Skeletal muscle cell (primary cell): Measurements from ENCODE around the gene ELP2.
A peak's percentile ranks its signal among the peaks of the same experiment; 100 is the strongest.
"Not testable (repeated sequence)": the region's sequence is repeated elsewhere in the genome, so short reads cannot be mapped to it uniquely, and the experiment has no call there.

Source experiments
- DNase-seq: peaks from one replicate; pipeline ENCODE4 v3.0.0-alpha.2; 2010; ENCODE audit warnings: low read depth
- H3K4me3 ChIP-seq: 2 replicates; pipeline ENCODE4 v1.5.1; 2011; ENCODE audit warnings: low read depth, mild to moderate bottlenecking, control low read depth, low read length, moderate library complexity

ELP2 gene, protein sequence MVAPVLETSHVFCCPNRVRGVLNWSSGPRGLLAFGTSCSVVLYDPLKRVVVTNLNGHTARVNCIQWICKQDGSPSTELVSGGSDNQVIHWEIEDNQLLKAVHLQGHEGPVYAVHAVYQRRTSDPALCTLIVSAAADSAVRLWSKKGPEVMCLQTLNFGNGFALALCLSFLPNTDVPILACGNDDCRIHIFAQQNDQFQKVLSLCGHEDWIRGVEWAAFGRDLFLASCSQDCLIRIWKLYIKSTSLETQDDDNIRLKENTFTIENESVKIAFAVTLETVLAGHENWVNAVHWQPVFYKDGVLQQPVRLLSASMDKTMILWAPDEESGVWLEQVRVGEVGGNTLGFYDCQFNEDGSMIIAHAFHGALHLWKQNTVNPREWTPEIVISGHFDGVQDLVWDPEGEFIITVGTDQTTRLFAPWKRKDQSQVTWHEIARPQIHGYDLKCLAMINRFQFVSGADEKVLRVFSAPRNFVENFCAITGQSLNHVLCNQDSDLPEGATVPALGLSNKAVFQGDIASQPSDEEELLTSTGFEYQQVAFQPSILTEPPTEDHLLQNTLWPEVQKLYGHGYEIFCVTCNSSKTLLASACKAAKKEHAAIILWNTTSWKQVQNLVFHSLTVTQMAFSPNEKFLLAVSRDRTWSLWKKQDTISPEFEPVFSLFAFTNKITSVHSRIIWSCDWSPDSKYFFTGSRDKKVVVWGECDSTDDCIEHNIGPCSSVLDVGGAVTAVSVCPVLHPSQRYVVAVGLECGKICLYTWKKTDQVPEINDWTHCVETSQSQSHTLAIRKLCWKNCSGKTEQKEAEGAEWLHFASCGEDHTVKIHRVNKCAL

DNA sequence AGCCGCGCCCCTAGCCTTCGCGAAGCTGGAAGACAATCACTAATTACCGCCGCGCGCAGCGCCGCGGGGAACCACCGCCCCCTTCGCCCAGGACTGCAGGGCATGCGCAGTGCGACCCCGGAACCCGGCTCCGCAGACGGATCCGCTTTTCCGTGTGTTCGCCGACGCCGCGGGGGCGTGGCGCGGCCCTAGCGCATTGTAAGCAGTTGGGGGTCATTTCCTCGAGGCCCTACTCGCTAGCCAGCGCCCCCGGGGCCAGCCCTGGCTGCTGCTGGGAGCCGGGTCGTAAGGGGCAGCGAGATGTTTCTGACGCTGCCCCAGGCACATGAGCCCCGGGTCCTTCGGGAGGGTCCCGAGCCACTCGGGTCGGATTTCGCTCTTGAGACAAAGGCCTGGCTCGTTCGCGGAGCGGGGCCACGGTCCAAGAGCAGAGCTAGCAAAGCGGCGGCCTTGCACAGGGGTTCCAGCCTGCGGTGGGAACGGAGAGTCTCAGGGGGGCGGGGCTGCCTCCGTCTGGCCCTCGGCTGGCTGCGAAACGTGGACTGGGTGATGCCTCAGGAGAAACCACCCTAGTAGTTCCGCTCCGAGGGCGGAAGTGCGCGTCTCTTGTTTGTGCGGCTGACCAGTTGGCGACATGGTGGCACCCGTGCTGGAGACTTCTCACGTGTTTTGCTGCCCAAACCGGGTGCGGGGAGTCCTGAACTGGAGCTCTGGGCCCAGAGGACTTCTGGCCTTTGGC is at the start of gene ELP2, which contains the start of gene SLC39A6:
Gene ELP2 (plus strand): TSS at position 600 of the 739 bp plus-strand sequence. CDS start 35 bp downstream, at position 635.
Gene SLC39A6 (minus strand): TSS at position 41 of the 739 bp plus-strand sequence. CDS start 2,333 bp downstream, outside the sequence.
- peak within 1 kb of the TSS; percentile 100 for H3K4me3 ChIP-seq
- peak; percentile 85 for DNase-seq

DNA sequence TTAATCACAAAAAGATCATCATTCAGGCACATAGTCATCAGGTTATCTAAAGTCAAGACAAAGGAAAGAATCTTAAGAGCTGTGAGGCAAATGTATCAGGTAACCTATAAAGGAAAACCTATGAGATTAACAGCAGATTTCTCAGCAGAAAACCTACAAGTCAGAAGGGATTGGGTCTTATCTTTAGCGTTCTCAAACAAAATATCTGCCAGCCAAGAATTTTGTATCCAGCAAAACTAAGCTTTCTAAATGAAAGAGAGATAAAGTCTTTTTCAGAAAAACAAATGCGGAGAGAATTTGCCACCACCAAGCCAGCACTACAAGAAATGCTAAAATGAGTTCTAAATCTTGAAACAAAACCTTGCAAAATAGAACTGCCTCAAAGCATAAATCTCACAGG is 48.6 kb upstream of the ELP2 start:
- not testable (repeated sequence) for DNase-seq, H3K4me3 ChIP-seq

DNA sequence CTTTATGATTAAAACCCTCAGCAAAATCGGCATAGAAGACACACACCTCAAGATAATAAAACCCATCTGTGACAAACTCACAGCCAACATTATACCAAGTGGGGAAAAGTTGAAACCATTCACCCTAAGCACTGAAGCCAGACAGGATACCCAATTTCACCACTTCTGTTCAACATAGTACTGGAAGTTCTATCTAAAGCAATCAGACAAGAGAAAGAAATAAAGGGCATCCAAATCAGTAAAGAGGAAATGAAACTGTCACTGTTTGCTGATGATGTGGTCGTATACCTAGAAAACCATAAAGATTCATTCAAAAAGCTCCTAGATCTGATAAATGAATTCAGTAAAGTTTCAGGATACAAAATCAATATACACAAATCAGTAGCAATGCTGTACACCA is 46.0 kb upstream of the ELP2 start:
- no peak overlapping the region for H3K4me3 ChIP-seq
- no peak for DNase-seq

DNA sequence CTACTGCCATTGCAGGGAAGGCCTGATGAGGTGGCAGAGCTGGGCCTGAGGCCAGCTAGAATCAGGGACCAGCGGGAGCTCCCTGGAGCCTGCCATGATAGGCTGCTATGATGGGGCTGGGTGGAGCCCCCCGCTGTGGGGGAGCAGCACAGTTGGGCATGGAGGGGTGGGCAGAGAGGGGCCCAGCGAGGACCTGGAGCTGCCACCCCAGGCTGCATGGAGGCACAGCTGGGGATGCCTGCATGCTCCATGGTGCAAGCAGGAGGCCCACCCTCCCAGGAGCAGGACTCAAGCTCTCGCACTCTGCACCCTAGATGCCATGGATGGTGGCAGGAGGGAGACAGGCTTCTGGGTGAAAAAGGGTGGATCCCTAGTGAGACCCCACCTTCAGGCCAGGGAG is 44.5 kb upstream of the ELP2 start:
- no peak overlapping the region for H3K4me3 ChIP-seq
- DNase-seq: no peak

DNA sequence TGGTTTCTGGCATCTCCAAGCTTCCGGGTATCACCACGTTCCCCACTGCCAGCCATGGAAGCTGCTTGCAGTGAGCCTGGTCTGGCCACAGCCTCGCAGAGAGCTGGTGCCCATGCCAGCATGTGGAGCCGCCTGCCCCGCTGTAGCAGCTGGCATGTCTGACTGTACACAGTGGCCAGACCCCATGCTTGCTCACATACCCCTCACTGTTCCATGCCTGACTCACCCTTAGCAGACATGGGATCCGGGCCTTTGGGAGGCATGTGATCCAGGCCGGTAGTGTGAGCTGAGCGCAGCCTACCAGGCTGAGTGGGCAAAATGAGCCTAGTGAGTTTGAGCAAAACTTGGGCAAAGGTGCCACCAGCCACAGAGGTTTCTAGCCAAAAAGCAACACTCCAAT is 43.5 kb upstream of the ELP2 start:
- no peak for DNase-seq
- H3K4me3 ChIP-seq: no peak overlapping the region

DNA sequence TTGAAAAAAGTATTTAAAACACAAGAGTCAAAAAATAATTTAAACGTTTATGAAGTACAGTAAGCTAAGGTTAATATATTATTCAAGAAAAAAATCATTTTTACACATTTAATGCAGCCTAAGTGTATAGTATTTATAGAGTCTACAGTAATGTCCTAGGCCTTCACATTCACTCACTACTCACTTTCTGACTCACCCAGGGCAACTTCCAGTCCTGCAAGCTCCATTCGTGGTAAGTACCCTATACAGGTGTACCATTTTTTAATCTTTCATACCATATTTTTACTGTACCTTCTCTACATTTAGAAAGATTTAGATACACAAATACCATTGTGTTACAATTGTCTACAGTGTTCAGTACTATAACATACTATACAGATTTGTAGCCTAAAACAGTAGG is 41.4 kb upstream of the ELP2 start:
- H3K4me3 ChIP-seq: no peak overlapping the region
- DNase-seq: no peak

DNA sequence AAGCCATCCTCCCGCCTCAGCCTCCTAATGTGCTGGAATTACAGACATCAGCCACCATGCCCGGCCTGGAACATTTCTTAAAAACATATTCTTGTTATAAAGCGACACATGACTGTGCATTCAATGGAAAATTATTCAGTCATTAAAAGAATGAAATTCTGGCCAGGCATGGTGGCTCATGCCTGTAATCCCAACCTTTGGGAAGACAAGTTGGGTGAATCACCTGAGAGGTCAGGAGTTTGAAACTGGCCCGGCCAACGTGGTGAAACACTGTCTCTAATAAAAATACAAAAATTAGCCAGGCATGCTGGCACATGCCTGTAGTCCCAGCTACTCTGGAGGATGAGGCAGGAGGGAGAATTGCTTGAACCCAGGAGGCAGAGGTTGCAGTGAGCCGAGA is 40.7 kb upstream of the ELP2 start:
- no peak overlapping the region for H3K4me3 ChIP-seq
- no peak for DNase-seq

DNA sequence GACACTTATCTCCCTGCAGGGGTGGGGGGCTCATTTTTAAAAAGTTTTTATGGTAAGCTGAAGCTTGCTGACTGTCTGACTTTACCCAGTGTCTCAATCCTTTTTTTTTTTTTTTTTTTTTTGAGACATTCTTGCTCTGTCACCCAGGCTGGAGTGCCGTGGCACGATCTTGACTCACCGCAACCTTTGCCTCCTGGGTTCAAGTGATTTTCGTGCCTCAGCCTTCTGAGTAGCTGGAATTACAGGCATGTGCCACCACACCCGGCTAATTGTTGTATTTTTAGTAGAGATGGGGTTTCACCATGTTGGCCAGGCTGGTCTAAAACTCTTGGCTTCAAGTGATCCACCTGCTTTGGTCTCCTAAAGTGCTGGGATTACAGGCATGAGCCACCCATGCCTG is 37.6 kb upstream of the ELP2 start:
- not testable (repeated sequence) for H3K4me3 ChIP-seq, DNase-seq

DNA sequence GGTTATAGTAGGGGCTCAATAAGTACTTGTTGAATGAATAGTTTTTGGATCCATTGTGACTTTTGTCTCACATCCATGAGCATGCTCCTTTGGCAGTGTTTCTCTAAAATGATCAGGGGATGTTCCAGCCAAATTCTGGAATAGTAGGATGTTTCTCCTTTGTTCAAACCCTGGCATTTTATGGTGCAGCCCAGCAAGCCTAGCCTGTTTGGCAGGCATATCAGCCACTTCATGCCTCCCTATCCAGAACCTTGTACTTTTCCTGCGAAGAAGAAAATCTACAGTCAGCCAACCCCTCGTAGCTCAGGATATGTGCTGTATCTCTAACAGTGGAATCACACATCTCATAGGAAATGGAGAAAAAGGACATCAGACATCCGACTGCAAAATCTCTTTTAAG is 35.3 kb upstream of the ELP2 start:
- no peak for DNase-seq
- no peak overlapping the region for H3K4me3 ChIP-seq

DNA sequence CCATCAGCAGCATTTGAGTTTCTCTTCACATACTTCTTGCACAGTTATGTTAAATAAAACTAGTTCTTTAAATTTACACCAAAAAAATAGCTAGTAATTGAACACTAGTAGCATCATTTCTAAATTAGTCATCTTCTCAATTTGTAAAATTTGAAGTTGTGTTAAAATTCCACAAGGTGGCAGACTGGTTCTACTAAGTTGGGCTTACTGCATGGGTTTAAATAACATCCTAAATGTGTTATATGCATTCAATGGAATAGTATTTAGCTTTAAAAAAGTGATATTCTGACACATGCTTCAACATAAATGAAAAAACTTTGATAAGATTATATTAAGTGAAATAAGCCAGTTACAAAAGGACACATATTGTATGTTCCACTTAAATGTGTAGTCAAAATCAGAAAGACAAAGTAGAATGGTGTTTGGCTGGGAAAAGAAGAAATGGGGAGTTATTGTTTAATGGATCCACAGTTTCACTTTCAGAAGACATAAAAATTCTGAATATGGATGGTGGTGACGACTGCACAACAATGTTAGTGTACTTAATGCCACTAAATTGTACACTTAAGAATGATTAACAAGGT is 33.7 kb upstream of the ELP2 start:
- peak; percentile 49 for DNase-seq

DNA sequence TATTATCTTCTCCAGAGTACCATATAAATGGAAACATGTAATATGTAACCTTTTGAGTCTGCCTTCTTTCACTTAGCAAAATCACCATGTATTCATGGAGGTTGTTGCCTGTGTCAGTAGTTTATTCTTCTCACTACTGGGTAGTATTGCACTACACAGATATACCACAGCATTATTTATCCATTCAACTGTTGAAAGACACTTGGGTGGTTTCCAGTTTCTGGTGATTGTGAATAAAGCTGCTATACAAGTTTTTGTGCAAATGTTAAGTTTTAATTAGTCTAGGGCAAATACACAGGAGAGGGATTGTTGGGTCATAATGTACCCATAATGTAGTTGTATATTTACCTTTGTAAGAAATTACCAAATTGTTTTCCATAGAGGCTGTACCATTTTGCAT is 32.7 kb upstream of the ELP2 start:
- H3K4me3 ChIP-seq: no peak overlapping the region

More for the DNA sequence above, 33.7 kb upstream of the ELP2 start:
- no peak overlapping the region for H3K4me3 ChIP-seq

DNA sequence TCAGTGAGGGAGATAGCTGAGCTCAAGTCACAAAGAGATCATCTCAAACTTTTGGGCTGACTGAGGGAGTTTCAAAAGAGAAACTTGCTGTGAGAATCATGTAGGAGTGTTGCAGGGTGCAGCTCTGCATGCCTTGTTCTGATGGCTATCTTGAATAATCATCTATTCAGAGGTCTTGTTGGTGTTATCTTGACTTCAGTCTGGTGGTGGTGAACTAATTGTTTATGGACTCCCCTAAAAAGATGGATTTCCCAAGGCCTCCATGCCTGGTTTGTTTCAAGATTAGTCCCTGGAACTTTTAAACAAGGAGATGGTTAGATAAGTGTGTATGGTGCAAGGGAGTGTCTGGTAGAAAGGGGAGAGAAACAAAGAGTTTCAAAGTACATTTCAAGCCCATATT is 30.4 kb upstream of the ELP2 start:
- DNase-seq: no peak
- H3K4me3 ChIP-seq: no peak overlapping the region

More for the DNA sequence above, 32.7 kb upstream of the ELP2 start:
- DNase-seq: no peak

DNA sequence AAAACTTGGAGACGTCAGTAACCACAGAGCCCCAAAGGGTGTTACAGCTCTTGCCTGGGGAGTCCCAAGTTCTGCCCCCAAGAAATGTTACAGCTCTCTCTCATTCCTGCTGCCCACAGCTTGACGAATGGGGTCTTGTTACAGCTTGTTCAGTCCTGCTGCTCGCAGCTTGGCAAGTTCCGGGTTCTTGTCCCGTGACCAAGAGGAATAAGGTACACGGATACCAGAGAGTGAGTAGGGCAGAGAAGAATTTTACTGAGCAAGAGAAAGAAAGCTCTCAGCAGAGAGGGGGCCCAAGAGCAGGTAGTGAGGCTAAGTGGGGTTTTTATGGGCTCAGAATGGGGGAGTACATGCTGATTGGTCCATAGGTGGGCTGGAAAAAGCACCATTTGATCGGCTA is 27.8 kb upstream of the ELP2 start:
- DNase-seq: no peak
- H3K4me3 ChIP-seq: no peak overlapping the region

DNA sequence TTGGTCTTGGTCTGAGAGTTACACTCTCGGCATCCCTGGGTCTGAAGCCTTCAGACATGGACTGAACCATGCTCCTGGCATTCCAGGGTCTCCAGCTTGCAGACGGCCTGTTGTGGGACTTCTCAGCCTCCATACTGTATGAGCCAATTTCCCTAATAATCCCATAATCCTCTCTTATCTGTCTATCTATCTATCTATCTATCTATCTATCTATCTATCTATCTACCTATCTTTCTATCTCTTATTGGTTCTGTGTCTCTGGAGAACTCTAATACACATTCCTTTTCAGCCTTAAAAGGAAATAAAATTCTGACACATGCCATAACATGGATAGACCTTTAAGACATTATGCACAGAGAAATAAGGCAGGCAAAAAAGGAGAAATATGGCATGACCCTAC is 24.9 kb upstream of the ELP2 start:
- DNase-seq: no peak
- H3K4me3 ChIP-seq: no peak overlapping the region

DNA sequence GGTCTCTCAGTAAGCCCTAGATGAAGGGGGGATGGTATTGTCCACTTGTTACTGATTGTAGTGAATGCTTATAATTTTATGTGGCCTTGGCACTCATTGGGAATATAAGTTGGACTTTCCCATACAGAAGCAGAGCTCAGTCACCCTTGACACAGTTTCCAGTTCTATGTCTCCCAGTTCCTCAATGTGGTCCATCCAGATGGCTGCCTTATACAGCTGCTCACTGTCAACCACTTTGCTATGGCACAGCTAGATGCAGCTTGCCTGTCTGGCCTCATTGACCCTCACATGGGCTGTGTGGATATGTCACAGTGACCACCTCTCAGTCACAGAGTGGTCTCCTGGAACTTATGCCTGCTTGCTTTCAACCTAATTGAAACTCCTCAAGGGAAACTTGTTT is 22.2 kb upstream of the ELP2 start:
- no peak for DNase-seq
- H3K4me3 ChIP-seq: no peak overlapping the region

DNA sequence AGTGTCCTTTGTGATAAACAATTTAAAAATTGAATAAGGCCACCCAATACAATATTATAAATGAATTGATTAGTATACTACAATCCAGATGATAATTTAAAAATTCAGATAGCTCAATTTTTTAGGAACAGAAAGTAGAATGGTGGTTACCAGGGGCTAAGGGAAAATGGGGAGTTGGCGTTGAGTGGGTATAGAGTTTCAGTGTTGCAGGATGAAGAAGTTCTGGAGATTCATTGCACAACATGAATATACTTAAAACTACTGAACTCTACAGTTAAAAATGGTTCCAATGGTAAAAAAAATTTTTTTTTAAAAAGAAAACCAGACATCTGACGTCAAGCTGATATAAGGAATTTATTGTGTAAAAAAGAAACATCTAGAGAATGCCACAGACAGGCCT is 21.5 kb upstream of the ELP2 start:
- no peak overlapping the region for H3K4me3 ChIP-seq
- no peak for DNase-seq

DNA sequence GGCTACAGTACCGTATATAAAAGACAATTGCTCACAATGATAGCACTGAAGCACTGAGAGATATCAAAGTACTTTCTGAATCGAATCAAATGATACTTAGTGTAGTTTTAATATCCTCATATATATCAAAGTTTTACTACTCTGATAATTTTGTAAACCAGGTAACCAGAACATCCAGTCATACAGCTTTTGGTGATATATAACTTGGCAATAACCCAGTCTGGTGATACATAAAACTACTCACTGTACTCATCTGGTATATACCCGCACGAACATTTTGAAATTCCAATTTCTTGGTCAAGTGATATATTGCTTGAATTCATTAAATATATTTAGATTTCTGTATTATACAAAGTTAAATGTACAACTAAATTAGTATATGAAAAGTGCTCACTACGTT is 21.1 kb upstream of the ELP2 start:
- H3K4me3 ChIP-seq: no peak overlapping the region
- no peak for DNase-seq

DNA sequence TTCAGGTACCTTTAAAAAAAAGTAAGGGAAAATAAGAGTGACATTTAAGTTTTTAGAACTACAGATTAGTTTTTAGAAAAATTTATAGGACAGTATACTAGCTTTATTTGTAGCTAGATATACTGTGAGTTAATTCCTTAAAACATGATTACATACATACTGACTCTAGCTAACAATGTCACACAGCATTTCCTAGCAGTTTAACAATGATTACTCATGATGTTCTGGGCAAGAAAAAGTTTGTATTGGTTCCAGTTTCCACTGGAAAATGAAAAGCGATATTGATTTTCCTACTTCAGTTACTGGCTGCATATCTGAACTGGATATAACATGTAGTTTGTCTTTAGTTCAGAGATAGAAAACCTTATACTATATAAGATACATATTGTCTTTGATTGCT is 20.0 kb upstream of the ELP2 start:
- no peak overlapping the region for H3K4me3 ChIP-seq
- no peak for DNase-seq

DNA sequence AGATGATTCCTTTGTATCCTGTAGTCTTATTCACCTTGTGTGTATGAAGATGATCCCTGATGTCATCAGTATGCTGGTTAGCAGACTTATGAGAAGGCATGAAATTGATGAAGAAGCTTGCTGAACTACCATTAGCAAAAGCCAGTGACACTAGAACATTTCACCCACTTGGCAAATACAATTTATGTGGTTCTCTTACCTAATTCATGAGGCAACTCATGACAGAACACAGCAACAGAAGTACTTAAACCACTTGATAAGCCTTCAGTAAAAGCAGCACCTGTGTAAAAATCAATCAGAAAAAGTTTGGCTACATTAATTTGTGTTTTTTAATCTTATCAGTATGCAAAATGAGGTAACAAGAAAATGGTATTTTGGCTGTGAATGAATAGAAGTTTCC is 17.4 kb upstream of the ELP2 start:
- DNase-seq: no peak
- no peak overlapping the region for H3K4me3 ChIP-seq

DNA sequence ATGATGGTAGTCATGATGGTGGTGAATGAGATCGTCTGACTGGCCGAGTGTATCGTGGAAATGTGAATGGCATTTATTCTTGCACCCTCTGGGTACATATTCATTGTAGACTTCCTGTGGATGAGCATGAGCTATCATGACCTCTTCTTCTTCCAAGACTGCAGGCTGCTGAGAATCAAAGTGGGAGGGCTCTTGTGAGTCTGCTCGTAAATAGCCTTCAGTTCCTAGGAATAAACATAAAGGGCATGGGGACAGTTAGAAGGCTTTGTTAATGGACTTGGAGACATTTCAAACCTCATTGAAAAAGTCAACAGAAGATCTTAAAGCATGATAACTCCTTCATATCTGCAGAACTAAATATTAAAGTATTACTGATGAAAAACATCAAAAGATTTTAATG is 15.4 kb upstream of the ELP2 start:
- DNase-seq: no peak
- H3K4me3 ChIP-seq: no peak overlapping the region
